Measurements from ENCODE around the gene GSS.

Gene GSS

DNA sequence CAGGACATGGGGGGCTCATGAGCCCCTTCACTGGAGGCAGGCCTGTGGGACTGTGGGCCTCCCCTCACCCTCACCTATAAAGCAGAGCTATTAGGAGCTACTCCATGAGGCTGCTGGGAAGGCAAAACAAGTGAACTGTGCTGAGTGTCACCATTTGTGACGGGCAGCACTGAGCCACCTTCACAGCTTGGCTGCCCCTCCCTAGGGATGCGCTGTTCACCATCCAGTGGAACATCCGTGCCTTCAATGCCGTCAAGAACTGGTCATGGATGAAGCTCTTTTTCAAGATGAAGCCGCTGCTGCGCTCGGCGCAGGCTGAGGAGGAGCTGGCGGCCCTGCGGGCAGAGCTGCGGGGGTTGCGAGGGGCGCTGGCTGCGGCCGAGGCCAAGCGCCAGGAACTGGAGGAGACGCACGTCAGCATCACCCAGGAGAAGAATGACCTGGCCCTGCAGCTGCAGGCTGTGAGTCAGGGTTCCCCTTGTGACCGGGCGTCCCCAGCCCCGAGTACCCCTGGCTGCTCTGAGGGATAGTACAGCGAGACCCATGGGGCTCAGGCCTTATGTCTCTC lies 38.4 kb upstream of the GSS start:
- DNase-seq (ENCODE audit: low spot score): no peak

GRCh38 chr20:34992751-34993417 lies 37.3 kb upstream of the GSS start:
- DNase-seq (ENCODE audit: low spot score): no peak

DNA sequence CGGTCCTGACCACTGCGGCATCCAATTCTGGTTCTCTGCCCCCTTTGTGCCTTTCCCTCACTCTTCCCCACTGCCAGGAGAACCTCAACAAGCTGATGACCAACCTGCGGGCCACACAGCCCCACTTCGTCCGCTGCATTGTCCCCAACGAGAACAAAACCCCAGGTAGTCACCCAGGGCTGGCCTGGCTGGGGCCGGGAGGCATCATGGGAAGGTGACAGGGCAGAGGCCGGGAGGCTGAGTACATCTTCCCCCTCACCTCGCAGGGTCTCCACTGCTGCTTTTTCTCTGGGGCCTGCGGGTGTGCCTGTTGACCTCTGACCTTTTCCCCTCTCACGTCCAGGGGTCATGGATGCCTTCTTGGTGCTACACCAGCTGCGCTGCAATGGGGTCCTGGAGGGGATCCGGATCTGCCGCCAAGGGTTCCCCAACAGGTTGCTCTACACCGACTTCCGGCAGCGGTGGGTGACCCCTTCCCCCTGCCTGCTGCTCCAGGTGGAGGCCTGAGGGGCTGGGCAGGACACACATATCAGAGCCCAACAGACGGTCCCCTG lies 35.1 kb upstream of the GSS start:
- DNase-seq (ENCODE audit: low spot score): no peak

GRCh38 chr20:34990231-34990630 lies 34.6 kb upstream of the GSS start:
- no peak for DNase-seq (ENCODE audit: low spot score)

DNA sequence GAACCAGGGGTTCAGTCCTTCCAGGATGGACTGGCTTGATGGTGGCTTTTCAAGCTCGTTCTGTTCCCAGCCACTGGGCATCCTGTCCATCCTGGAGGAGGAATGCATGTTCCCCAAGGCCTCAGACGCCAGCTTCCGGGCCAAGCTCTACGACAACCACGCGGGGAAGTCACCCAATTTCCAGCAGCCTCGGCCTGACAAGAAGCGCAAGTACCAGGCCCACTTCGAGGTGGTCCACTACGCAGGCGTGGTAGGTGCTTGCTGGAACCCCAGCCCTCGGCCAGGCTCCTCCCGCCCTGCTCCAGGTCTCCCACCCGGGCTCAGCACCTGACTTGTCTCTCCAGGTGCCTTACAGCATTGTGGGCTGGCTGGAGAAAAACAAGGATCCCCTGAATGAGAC lies 34.1 kb upstream of the GSS start:
- no peak for DNase-seq (ENCODE audit: low spot score)

DNA sequence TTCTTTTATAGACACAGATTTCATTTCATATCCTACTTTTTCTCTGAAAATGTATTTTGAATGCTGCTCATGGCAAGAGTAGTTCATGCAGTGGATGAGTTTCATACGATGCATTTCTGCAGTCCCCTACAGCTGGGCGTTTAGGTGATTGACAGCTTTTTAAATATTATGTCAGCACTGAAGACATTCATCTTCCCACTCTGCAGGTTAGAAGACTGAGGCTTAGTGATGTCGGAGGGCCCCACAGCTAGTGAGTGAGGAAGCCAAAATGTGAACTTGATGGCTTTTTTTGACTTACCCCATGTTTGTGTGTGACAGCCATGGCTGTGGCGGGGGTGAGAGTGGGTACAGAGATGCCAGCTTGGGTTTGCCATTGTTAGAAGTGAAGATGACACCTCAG lies 33.5 kb upstream of the GSS start:
- DNase-seq (ENCODE audit: low spot score): no peak

DNA sequence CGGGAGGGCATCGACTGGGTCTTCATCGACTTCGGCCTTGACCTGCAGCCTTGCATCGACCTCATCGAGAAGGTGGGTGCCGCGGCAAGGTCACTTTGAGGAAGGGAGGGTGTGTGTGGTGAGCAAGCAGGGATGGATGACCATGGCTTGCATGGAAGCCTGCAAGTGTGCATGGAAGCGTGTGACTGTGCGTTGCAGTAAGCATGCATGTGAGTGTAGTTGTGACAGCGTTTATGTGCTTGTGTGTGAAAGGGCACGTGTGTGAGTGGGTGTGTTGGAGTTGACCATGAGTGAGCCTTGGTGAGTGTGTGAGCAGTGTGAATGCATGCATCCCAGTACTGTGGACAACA lies 32.6 kb upstream of the GSS start:
- DNase-seq (ENCODE audit: low spot score): peak; percentile 45

- no peak for DNase-seq (ENCODE audit: low spot score)
Measured at GRCh38 chr20:34987288-34988190, 31.9 kb upstream of the GSS start.

- no peak for DNase-seq (ENCODE audit: low spot score)
Measured at GRCh38 chr20:34986311-34987287, 31.0 kb upstream of the GSS start.

DNA sequence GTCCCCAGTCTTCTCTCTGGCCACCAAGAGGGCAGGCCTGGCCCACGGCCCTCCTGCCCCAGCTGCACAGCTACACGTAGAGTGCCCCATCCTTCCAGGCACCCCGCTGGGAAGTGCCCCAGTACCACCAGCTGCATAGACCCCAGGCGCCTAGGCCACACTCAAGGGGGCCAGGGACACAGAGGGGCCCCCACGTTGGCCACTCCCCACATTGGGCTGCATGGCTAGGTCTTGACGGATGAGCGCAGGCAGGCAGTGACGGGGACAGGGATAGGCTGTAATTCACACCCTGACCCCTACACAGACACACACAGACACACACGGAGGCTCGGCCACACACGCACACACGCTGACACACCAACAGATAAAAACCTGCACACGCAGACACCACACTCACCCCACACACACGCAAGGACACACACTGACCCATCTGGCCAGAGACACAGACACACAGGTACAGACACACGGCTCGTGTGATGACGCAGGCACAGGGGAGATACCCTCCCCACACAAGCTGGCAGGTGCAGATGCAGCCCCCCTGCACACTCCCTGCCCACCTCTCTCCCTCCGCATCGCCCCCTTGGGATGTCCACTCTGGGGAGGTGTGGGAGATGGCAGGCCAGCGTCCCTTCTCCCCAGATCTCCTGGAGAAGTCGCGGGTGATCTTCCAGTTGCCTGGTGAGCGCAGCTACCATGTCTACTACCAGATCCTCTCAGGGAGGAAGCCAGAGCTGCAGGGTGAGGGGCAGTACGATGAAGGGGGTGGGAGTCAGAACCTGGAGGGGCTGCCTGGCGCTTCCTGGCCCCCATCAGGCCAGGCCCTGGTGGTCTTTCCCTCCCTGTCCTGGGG lies 30.1 kb upstream of the GSS start:
- DNase-seq (ENCODE audit: low spot score): no peak

DNA sequence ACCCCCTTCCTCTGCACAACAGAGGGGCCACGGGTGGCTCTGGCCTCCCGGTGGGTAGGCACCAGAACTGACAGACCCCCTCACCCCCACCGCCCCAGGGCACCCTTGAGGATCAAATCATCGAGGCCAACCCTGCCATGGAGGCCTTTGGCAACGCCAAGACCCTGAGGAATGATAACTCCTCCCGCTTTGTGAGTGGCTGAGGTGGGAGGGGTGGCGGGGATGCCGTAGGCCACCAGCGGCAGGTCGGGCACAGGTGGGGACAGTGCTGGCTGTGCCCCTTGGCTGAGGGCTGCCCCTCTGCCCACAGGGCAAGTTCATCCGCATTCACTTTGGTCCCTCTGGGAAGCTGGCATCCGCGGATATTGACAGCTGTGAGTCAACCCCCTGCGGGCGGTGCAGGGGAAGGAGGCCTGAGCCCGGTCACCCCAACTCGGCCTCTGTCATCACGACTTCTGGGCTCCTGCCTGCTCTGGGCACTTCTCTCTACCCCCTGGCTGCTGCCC lies 29.2 kb upstream of the GSS start:
- DNase-seq (ENCODE audit: low spot score): no peak

GRCh38 chr20:34983995-34984735 lies 28.6 kb upstream of the GSS start:
- no peak for DNase-seq (ENCODE audit: low spot score)

DNA sequence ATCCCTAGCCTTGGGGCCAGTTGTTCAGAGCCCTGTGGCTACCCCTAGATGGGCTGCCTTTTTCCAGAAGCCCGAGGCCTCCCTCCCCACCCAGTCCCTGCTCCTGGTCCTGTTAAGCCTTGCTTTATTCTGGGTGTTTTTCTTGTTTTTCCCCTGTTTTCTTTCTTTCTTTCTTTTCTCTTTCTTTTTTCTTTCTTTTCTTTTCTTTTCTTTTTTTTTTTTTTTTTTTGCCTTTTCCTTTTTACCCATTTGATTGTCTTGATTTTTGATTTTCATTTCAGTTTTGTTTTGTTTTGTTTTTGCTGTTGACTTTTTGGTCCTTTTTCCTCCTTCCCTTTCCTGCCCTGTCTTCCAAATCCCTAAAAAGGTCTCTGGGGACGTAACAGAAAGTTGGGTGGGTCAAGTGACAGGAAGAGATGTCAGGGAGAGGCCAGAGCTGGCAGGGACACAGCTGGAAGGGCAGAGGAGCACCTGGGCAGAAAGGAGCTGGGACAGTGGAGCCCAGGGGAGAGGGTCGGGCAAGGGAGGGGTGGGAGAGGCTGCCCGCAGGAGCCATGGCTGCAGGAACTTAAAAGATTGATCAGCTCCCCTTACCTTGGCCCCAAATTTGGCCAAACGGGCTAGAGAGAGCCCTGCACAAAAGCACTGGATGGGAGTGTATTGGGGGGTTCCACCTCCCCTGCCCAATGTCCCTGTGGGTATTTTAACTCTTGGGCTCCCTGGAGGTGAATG lies 27.6 kb upstream of the GSS start:
- DNase-seq (ENCODE audit: low spot score): no peak

DNA sequence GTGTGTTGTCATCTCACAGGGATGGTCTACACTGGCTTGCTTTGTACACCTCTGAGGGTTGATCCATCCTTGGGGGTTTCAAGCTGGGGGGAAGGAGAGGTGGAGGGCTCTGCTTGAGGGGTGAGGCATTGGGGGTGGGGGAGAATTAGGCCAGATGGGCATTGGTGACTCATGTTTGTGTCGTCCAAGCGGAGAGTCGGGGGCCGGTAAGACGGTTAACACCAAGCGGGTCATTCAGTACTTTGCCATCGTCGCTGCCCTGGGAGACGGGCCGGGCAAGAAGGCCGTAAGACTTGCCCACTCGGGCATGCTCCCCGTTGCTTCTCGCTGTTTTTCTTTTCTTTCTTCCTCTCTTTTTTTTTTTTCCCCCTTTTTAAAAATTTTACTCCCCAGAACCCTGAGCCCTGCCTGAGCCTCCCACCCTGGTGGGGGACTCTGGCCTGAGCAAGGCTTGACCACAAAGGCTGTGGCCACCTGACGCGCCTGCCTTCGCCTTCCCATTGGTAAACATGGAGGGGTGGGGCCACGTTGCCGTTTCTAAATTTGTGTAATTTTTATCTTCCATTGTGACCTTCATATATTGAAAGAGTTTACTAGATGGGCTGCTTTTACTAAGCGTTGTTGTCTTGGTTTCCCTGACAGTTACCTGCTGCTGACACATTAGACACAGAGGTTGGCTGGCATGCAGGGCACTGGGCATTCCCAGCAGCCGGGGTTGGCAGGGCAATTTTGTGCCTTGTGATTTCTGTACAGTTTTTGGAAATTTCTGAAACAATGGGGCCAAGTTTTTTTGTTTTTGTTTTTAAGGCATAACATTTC lies 26.9 kb upstream of the GSS start:
- no peak for DNase-seq (ENCODE audit: low spot score)

- no peak for DNase-seq (ENCODE audit: low spot score)
Measured at GRCh38 chr20:34980543-34981233, 25.1 kb upstream of the GSS start.

DNA sequence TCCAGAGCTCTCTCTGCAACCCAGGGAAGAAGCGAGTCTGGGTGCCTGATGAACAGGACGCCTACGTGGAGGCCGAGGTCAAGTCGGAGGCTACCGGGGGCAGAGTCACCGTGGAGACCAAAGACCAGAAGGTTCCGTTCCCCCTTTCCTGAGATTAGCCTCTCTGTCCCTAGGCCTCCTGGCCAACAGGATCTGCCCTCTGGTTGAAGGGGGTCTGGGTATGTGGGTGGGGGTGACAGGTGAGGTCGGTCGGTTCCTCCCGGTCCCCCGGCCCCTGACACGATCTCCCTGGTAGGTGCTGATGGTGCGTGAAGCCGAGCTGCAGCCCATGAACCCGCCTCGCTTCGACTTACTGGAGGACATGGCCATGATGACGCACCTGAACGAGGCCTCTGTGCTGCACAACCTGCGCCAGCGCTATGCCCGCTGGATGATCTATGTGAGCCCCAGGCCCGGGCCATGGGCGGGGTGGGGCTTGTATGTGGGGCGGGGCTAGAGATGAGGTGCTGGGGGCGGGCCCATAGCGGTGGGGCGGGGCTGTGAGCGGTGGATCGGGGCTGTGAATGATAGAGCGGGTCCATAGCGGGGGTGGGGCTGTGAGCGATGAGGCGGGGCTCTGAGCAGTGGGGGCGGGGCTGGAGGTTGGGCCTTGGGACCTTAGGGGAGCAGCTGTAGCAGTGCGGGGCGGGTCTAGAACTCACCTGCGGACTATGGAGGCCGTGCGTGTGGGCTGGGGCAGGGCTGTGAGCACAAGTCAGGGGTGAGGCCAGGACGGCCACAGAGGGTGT lies 24.0 kb upstream of the GSS start:
- no peak for DNase-seq (ENCODE audit: low spot score)
